ENCODE results near the gene ZNF407.

Gene ZNF407

GRCh38 chr18:74724186-74724585 is 126.5 kb downstream of the ZNF407 start:
- DNase-seq (ENCODE audit: low read depth), result peak; percentile 74

- no peak for DNase-seq (ENCODE audit: low read depth)
Observed at GRCh38 chr18:74725690-74726089, 128.0 kb downstream of the ZNF407 start.

GRCh38 chr18:74728586-74728985 is 130.9 kb downstream of the ZNF407 start:
- DNase-seq (ENCODE audit: low read depth), result no peak

GRCh38 chr18:74731097-74731496 is 133.4 kb downstream of the ZNF407 start:
- DNase-seq (ENCODE audit: low read depth), result peak; percentile 28

- no peak for DNase-seq (ENCODE audit: low read depth)
Observed at GRCh38 chr18:74732380-74732779, 134.7 kb downstream of the ZNF407 start.

- no peak for DNase-seq (ENCODE audit: low read depth)
Observed at GRCh38 chr18:74733598-74733997, 135.9 kb downstream of the ZNF407 start.

GRCh38 chr18:74734013-74734444 is 136.4 kb downstream of the ZNF407 start:
- no peak for DNase-seq (ENCODE audit: low read depth)

- no peak for DNase-seq (ENCODE audit: low read depth)
Observed at GRCh38 chr18:74739926-74740325, 142.3 kb downstream of the ZNF407 start.

- no peak for DNase-seq (ENCODE audit: low read depth)
Observed at GRCh38 chr18:74742573-74743243, 145.0 kb downstream of the ZNF407 start.

- DNase-seq (ENCODE audit: low read depth), result peak; percentile 9
Observed at GRCh38 chr18:74745633-74746403, 148.1 kb downstream of the ZNF407 start.

GRCh38 chr18:74748809-74749208 is 151.1 kb downstream of the ZNF407 start:
- no peak for DNase-seq (ENCODE audit: low read depth)

- DNase-seq (ENCODE audit: low read depth), result no peak
Observed at GRCh38 chr18:74758995-74759394, 161.3 kb downstream of the ZNF407 start.

- DNase-seq (ENCODE audit: low read depth), result no peak
Observed at GRCh38 chr18:74760026-74760425, 162.4 kb downstream of the ZNF407 start.

GRCh38 chr18:74760436-74760835 is 162.8 kb downstream of the ZNF407 start:
- no peak for DNase-seq (ENCODE audit: low read depth)

- no peak for DNase-seq (ENCODE audit: low read depth)
Observed at GRCh38 chr18:74766251-74766650, 168.6 kb downstream of the ZNF407 start.

GRCh38 chr18:74768096-74768495 is 170.4 kb downstream of the ZNF407 start:
- peak; percentile 5 for DNase-seq (ENCODE audit: low read depth)

GRCh38 chr18:74773171-74773624 is 175.5 kb downstream of the ZNF407 start:
- DNase-seq (ENCODE audit: low read depth), result no peak

GRCh38 chr18:74774486-74774885 is 176.8 kb downstream of the ZNF407 start:
- DNase-seq (ENCODE audit: low read depth), result peak; percentile 8

GRCh38 chr18:74775239-74775638 is 177.6 kb downstream of the ZNF407 start:
- DNase-seq (ENCODE audit: low read depth), result peak; percentile 57

GRCh38 chr18:74778191-74778847 is 180.6 kb downstream of the ZNF407 start:
- DNase-seq (ENCODE audit: low read depth), result peak; percentile 10

- DNase-seq (ENCODE audit: low read depth), result no peak
Observed at GRCh38 chr18:74784752-74785151, 187.1 kb downstream of the ZNF407 start.

GRCh38 chr18:74785632-74786031 is 188.0 kb downstream of the ZNF407 start:
- DNase-seq (ENCODE audit: low read depth), result no peak

GRCh38 chr18:74788657-74789056 is 191.0 kb downstream of the ZNF407 start:
- DNase-seq (ENCODE audit: low read depth), result no peak

Measured in fibroblast of gingiva (primary cell).